Activated CD8-positive, alpha-beta memory T cell treated with anti-CD3 and anti-CD28 coated beads for 24 hours (primary cell): ENCODE data around the gene SLC17A7.
"Not testable (repeated sequence)": the region's sequence is repeated elsewhere in the genome, so short reads cannot be mapped to it uniquely, and the experiment has no call there.

ENCODE experiments used
- DNase-seq: peaks from one replicate; pipeline ENCODE4 v3.0.0-alpha.2; 2020

Gene SLC17A7

DNA sequence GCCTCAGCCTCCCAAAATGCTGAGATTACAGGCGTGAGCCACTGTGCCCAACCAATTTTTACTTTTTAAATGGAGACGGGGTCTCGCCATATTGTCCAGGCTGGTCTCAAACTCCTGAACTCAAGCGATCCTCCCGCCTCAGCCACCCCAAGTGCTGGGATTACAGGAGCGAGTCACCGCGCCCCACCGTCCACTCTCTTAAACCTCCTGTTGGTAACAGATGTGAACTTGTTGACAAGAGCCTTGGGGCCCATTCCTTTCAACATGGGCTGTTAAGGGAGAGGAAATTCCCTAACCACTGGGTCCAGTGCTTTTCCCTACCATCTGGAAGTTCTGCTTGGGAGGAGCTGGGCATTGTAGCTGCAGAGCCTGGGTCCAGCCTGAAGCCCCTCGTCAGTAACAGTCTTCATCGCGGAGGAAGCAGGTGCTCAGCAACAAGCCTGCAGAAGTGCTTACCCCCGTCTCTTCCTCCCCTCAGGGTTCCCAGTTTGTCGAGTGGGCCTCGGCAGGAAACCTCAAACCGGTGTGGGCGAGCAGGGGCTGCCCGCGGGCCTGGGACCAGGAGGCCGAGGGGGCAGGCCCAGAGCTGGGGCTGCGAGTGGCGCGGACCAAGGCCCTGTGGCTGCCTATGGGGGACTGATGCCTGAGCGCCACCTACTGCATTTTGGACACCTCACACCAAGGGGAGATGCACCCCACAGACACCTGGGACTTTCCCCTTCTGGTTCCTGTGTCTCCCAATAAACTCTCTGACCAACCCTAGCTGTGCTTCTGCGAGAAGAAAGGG, 28.7 kb upstream of the SLC17A7 start:
- peak; percentile 90 for DNase-seq

DNA sequence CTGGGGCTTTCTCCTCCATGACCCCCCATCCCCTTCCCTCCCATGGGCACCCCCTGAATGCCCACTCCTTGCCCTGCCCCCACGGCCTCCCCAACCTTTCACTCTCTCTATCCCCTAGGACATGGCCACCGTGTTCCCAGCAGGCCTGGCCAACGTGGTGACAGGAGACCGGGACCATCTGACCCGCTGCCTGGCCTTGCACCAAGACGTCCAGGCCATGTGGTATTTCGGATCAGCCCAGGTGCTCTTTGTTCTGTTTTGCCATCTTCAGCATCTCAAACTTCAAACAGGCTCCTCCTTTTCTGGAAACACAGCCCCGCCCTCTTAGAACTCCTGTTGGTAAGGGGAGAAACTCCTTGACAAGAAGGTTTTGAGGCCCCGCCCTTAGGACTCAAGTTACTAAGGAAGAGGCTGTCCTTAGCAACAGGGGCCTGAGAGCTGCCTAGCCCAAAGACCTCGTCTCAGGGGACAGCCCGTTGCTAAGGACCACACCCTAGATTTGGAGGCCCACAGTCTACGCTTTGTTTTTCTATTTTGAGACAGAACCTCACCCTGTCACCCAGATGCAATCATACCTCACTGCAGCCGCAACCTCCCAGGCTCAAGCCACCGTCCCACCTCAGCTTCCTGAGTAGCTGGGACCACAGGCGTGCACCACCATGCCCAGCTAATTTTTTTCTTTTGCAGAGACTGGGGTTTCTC, 27.6 kb upstream of the SLC17A7 start:
- DNase-seq = peak; percentile 81

DNA sequence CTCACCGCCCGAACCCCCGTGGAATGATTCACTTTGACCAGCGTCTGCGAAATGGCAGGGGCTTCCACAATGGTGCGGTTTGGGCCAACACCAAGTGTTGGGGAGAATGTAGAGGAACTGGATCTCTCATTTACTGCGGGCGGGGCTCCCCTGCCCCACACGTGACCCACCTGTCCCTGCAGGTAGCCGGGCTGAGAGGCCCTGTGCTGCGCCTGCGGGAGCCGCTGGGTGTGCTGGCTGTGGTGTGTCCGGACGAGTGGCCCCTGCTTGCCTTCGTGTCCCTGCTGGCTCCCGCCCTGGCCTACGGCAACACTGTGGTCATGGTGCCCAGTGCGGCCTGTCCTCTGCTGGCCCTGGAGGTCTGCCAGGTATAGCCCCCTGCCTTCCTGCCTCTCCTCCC, 26.9 kb upstream of the SLC17A7 start:
- no peak for DNase-seq

DNA sequence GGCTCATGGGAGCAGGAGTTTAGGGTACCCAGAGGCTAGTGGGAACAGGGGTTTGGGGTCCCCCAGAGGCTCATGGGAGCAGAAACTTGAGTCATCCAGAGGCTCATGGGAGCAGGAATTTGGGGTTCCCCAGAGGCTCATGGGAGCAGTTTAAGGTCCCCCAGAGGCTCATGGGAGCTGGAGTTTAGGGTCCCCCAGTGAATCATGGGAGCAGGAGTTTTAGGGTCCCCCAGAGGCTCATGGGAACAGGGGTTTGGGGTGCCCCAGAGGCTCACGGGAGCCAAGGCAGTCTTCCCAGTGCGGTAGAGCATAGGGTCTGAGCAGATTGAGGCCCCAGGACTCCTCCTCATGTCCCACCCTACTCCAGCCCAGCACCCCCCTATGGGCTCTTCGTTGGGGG, 24.0 kb upstream of the SLC17A7 start:
- no peak for DNase-seq

GRCh38 chr19:49463960-49464740, 22.8 kb upstream of the SLC17A7 start:
- DNase-seq = no peak

GRCh38 chr19:49462492-49462891, 21.2 kb upstream of the SLC17A7 start:
- DNase-seq = no peak

- DNase-seq = no peak
Measured at GRCh38 chr19:49461656-49462055, 20.3 kb upstream of the SLC17A7 start.

GRCh38 chr19:49461130-49461529, 19.8 kb upstream of the SLC17A7 start:
- DNase-seq = not testable (repeated sequence)

GRCh38 chr19:49459388-49459787, 18.1 kb upstream of the SLC17A7 start:
- DNase-seq = no peak

- no peak for DNase-seq
Measured at GRCh38 chr19:49458567-49458903, 17.2 kb upstream of the SLC17A7 start.

GRCh38 chr19:49456326-49456725, 15.0 kb upstream of the SLC17A7 start:
- DNase-seq = no peak

DNA sequence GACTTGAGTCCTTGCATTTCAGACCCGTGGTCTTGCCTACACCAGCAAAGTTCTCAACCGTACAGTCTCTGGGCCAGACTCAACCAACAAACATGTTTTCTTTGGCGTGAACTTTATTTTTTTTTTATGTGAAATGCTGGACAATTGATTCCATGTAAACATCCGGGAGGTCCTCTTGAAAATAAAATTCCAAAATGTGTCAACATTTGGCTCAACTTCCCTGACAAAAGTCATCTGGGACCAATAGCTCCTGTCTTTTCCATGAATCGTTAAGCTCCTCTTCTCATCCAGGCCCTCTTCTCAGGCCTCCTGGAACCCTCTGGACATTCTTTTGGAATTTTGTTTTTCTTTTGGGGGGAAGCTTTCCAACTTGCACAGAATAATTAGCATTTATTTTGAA, 14.4 kb upstream of the SLC17A7 start:
- no peak for DNase-seq

- no peak for DNase-seq
Measured at GRCh38 chr19:49453757-49454240, 12.5 kb upstream of the SLC17A7 start.

GRCh38 chr19:49453013-49453756, 11.9 kb upstream of the SLC17A7 start, which contains the start of gene ALDH16A1:
ALDH16A1 (plus strand) TSS chr19:49453225; CDS start chr19:49453332, 107 bp downstream.
- DNase-seq = peak; percentile 99

GRCh38 chr19:49451430-49452181, 10.3 kb upstream of the SLC17A7 start, which contains the start of gene PIH1D1:
PIH1D1 (minus strand) TSS chr19:49451814; CDS start chr19:49451574, 240 bp downstream.
- peak; percentile 94 for DNase-seq

DNA sequence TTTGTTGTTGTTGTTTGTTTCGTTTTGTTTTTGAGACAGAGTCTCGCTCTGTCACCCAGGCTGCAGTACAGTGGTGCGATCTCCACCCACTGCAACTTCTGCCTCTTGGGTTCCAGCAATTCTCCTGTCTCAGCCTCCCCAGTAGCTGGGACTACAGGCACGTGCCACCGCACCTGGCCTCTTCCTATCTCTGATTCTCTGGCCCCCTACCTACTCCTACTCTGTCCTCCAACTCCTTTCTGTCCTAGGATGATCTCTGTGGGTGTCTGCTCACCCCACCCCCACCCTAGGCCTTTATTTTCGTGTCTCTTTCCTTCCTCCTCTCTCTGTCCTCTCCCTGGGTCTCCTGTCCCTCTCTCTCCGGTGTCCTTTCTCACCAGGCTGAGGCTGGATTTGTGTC, 9.1 kb upstream of the SLC17A7 start:
- no peak for DNase-seq

DNA sequence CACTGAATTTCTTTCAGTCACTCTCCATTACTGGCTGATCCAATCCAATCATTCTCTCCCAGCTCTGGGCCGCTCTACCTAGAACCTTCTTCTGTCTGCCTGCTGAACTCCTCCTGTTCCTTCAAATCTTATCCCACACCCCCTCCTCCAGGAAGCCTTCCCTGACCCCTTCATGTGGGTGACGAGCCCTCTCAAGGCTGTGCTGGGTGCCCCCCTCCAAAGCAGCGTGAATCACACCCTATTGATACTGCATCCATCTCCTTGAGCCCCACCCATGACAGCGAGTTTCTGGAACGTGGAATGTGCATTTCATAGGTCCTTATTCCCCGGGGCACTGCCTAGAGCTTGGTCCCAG, 7.1 kb upstream of the SLC17A7 start:
- no peak for DNase-seq

DNA sequence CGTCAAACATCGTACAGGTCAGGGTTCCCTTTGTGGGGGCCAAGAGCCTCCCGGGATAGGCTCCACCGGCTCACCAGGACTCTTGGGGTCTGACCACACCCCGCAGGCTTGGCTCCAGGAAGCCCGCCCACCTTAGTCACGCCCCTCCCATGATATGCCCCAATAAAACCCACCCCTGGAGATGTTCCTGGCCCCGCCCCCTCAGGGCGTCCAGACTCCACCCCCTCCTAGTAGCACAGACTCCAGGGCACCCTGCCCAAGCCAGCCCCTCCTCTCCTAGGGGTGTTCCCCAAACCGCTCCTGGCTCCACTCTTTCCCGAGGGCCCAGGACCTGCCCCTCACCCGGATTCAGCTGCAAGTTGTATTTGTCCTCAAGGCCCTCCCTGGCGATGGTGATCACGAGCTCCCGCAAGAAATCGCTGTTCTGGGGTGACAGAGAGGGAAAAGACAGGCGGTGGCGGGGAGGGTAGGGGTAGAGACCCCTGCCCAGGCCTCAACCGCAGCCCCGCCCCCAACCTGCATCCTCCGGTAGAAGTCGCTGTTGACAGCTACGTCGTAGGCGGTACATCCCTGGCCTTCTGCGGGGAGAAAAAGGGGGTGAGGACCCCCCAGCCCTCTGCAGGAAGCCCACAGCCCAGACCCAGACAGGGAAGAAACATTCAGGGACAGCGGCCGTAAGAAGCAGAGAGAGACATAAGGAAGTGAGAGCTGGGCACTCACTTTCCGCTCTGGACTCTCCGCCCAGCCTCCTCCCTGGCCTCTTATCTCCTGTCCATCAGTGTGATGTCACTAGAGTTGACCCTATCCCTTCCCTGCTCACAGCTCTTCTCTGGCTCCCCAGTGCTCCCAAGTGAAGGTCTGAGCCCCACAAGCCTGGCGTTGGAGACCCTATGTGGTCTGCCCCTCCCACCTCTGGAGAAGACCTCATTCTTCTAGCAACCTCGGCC, 6.4 kb upstream of the SLC17A7 start:
- DNase-seq = no peak

GRCh38 chr19:49445997-49446396, 4.7 kb upstream of the SLC17A7 start:
- DNase-seq = no peak

GRCh38 chr19:49444100-49444700, 2.9 kb upstream of the SLC17A7 start:
- DNase-seq = not testable (repeated sequence)
